Keratinocyte (primary cell): Measurements from ENCODE around the gene ADAMTS9.

Experiments used
- EZH2 ChIP-seq: IDR thresholded peaks from one replicate; pipeline ENCODE4 v1.6.1; 2012; ENCODE audit warnings: inconsistent platforms, mild to moderate bottlenecking, low read length, moderate library complexity
- TF ChIP-seq, protein P1 (sequence below), 3 experiments: IDR thresholded peaks in 1 of 3; conservative IDR thresholded peaks in 1 of 3; optimal IDR thresholded peaks in 1 of 3; 2 replicates in 2 of 3; 3 replicates in 1 of 3; pipeline versions ENCODE3 to v1.5.1; 2011; ENCODE audit warnings: low read length in 3 of 3, mild to moderate bottlenecking in 3 of 3, moderate library complexity in 2 of 3, control low read depth in 1 of 3, inconsistent platforms in 1 of 3; ENCODE audit not compliant: insufficient read depth in 2 of 3; ENCODE audit errors: extremely low read depth in 1 of 3

DNA sequence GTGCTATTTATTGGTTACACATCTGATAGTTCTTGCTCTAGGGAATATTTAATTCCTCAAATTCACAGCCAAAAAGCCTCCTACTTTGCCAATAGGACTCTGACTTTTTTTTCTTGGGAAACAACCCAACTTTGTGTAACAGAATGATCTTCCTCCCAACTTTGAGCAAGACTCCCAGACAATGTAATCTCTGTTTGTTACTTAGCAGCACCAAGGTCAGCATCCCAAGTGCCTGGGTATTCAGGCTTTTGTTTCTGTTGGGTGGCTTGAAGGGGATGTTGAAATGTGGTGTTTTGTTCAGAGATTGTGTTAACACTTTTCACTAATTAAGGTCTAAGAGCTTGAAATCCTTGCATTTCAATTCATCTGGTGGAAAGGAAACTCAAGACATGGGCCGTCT lies 115.8 kb downstream of the ADAMTS9 start:
- TF ChIP-seq, protein P1, sequence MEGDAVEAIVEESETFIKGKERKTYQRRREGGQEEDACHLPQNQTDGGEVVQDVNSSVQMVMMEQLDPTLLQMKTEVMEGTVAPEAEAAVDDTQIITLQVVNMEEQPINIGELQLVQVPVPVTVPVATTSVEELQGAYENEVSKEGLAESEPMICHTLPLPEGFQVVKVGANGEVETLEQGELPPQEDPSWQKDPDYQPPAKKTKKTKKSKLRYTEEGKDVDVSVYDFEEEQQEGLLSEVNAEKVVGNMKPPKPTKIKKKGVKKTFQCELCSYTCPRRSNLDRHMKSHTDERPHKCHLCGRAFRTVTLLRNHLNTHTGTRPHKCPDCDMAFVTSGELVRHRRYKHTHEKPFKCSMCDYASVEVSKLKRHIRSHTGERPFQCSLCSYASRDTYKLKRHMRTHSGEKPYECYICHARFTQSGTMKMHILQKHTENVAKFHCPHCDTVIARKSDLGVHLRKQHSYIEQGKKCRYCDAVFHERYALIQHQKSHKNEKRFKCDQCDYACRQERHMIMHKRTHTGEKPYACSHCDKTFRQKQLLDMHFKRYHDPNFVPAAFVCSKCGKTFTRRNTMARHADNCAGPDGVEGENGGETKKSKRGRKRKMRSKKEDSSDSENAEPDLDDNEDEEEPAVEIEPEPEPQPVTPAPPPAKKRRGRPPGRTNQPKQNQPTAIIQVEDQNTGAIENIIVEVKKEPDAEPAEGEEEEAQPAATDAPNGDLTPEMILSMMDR (optimal IDR thresholded peaks at IDR 0.05 in 1 of 3, IDR thresholded peaks at IDR 0.05 in 1 of 3, conservative IDR thresholded peaks at IDR 0.05 in 1 of 3; ENCODE audit: extremely low read depth in 1 of 3, insufficient read depth in 2 of 3, low read length in 3 of 3): no peak
- no peak for TF ChIP-seq EZH2
